Endothelial cell of umbilical vein (primary cell): ENCODE data around the gene KRTAP5-6. TPM values are rescaled to one million over a fixed set of nuclear protein-coding genes. Genes with fewer than 3 reads are reported as not detected.

ENCODE experiments used
- Bru-seq: library from RNA; stranded (reverse); fragments of 400-500 nt; gene quantifications from one replicate; lab custom pipeline; 2021; lab: Mats Ljungman, UMichigan
- BruChase-seq, 2 experiments: library from RNA; stranded (reverse); fragments of 400-500 nt; gene quantifications; one replicate each; lab custom pipeline; 2021; lab: Mats Ljungman, UMichigan
- BruUV-seq: library from RNA; stranded (reverse); fragments of 400-500 nt; replicated peaks from 2 replicates; lab custom pipeline; 2021; lab: Mats Ljungman, UMichigan
- CTCF ChIA-PET: fragments of 300-600, 350-600 bp; sonication (Branson Sonifier 250); formaldehyde crosslinking; loops from one replicate; lab custom pipeline; 2021; ENCODE audit warnings: antibody characterized with exemption, inconsistent platforms; lab: Charles Lee
- POLR2A ChIA-PET: fragments of 300-600, 350-600 bp; sonication (Branson Sonifier 250); formaldehyde crosslinking; loops from one replicate; lab custom pipeline; 2021; ENCODE audit warnings: antibody characterized with exemption, inconsistent platforms; lab: Charles Lee
- DNase-seq: peaks from one replicate; pipeline ENCODE4 v3.0.0-alpha.2; 2011; ENCODE audit warnings: low read depth, low spot score
- FAIRE-seq: peaks from 2 replicates; lab custom pipeline; 2011; peaks lifted over from hg19 to GRCh38; lab: Jason Lieb, UNC
- H2AFZ ChIP-seq: 2 replicates; pipeline ENCODE4 v1.6.0; 2012; ENCODE audit warnings: low read depth, low read length, control low read depth, inconsistent platforms
- H3K27ac ChIP-seq: 2 replicates; pipeline ENCODE4 v1.5.1; 2011; ENCODE audit warnings: low read depth, mild to moderate bottlenecking, control low read depth, low read length, moderate library complexity; ENCODE audit not compliant: insufficient read depth
- H3K27me3 ChIP-seq, 2 experiments: 2 replicates each; pipeline versions ENCODE4 v1.6.0 to v1.6.1; 2011; ENCODE audit warnings: low read length in 2 of 2, mixed read lengths in 1 of 2; ENCODE audit not compliant: control insufficient read depth in 2 of 2, insufficient read depth in 2 of 2
- H3K36me3 ChIP-seq, 2 experiments: 2 replicates in 1 of 2; 3 replicates in 1 of 2; pipeline ENCODE4 v1.5.1; 2011; ENCODE audit warnings: low read length in 2 of 2, mild to moderate bottlenecking in 1 of 2, moderate library complexity in 1 of 2; ENCODE audit not compliant: control insufficient read depth in 2 of 2, insufficient read depth in 2 of 2; ENCODE audit errors: extremely low read depth in 1 of 2
- H3K4me1 ChIP-seq: 3 replicates; pipeline ENCODE4 v1.5.1; 2011; ENCODE audit warnings: mild to moderate bottlenecking, low read length; ENCODE audit not compliant: control insufficient read depth, insufficient read depth; ENCODE audit errors: extremely low read depth
- H3K4me2 ChIP-seq: 2 replicates; pipeline ENCODE4 v1.6.1; 2011; ENCODE audit warnings: low read length, control low read depth, mixed read lengths; ENCODE audit not compliant: insufficient read depth
- H3K4me3 ChIP-seq, 3 experiments: fragments of 200-600 bp in 1 of 3; sonication (generic), shearing (Covaris generic) in 1 of 3; replicated peaks in 1 of 3; 2 replicates each; pipeline ENCODE4 v1.5.1; 2011 to 2016; ENCODE audit warnings: control low read depth in 3 of 3, low read length in 3 of 3, mild to moderate bottlenecking in 2 of 3, inconsistent platforms in 1 of 3, low read depth in 1 of 3, moderate library complexity in 1 of 3; ENCODE audit not compliant: insufficient read depth in 1 of 3
- H3K79me2 ChIP-seq: 2 replicates; pipeline ENCODE4 v1.6.0; 2012; ENCODE audit warnings: low read length, inconsistent platforms; ENCODE audit not compliant: control insufficient read depth, insufficient read depth
- H3K9ac ChIP-seq: replicated peaks from 2 replicates; pipeline ENCODE3; 2011; ENCODE audit warnings: low read length, control low read depth; ENCODE audit not compliant: insufficient read depth; ENCODE audit errors: extremely low read depth
- H3K9me1 ChIP-seq: replicated peaks from 3 replicates; pipeline ENCODE4 v1.6.0; 2011; ENCODE audit warnings: mild to moderate bottlenecking, low read length; ENCODE audit not compliant: control insufficient read depth, insufficient read depth; ENCODE audit errors: extremely low read depth
- H3K9me3 ChIP-seq: replicated peaks from 2 replicates; pipeline ENCODE4 v1.5.1; 2012; ENCODE audit warnings: low read length, inconsistent platforms; ENCODE audit not compliant: control insufficient read depth, insufficient read depth
- H4K20me1 ChIP-seq: replicated peaks from 2 replicates; pipeline ENCODE3; 2011; ENCODE audit warnings: mild to moderate bottlenecking, low read length; ENCODE audit not compliant: control insufficient read depth, insufficient read depth; ENCODE audit errors: extremely low read depth
- CTCF ChIP-seq, 2 donors: IDR thresholded peaks; 1 replicate in 1 of 2; 2 replicates in 1 of 2; pipeline ENCODE4 v1.5.1; 2011; ENCODE audit warnings: low read length in 2 of 2, mild to moderate bottlenecking in 2 of 2, moderate library complexity in 2 of 2, control low read depth in 1 of 2, inconsistent platforms in 1 of 2, low read depth in 1 of 2; ENCODE audit not compliant: insufficient read depth in 1 of 2; ENCODE audit errors: extremely low read depth in 1 of 2
- EZH2 ChIP-seq: IDR thresholded peaks from 2 replicates; pipeline ENCODE4 v1.6.1; 2012; ENCODE audit warnings: borderline replicate concordance, low read depth, mild to moderate bottlenecking, moderate library complexity, low read length, inconsistent platforms; ENCODE audit not compliant: severe bottlenecking
- FOS ChIP-seq: IDR thresholded peaks from 2 replicates; pipeline ENCODE4 v1.6.1; 2011; ENCODE audit warnings: mild to moderate bottlenecking, low read length, moderate library complexity, borderline replicate concordance; ENCODE audit not compliant: insufficient read depth
- GATA2 ChIP-seq: IDR thresholded peaks from 2 replicates; pipeline ENCODE4 v1.7.0; 2011; ENCODE audit warnings: low read depth, mild to moderate bottlenecking, moderate library complexity, mixed read lengths, low read length; ENCODE audit not compliant: insufficient read length, insufficient read depth
- JUN ChIP-seq: IDR thresholded peaks from 2 replicates; pipeline ENCODE4 v1.6.1; 2011; ENCODE audit warnings: borderline replicate concordance, low read depth; ENCODE audit not compliant: insufficient read length, insufficient read depth
- MAX ChIP-seq: IDR thresholded peaks from 2 replicates; pipeline ENCODE4 v1.6.1; 2011; ENCODE audit not compliant: insufficient read depth, insufficient read length
- MYC ChIP-seq: IDR thresholded peaks from one replicate; pipeline ENCODE4 v1.6.1; 2011; ENCODE audit warnings: mild to moderate bottlenecking, low read depth, low read length
- POLR2A ChIP-seq: IDR thresholded peaks from 2 replicates; pipeline ENCODE4 v1.6.1; 2012; ENCODE audit warnings: low read depth, mild to moderate bottlenecking, control low read depth, low read length
- POLR2AphosphoS5 ChIP-seq: IDR thresholded peaks from 2 replicates; pipeline ENCODE4 v1.6.1; 2012; ENCODE audit warnings: low read depth, mild to moderate bottlenecking, control low read depth, low read length, moderate library complexity; ENCODE audit not compliant: insufficient read depth
- dilution Hi-C: fragments of 300-500 bp; cut with MboI; formaldehyde crosslinking; loops from one replicate; pipeline ENCODE4 v1.15.0; 2019; ENCODE audit warnings: low sequenced_read_pairs; ENCODE audit not compliant: extremely low pct_ligation_motif_present
- intact Hi-C: fragments of 100-400 bp; cut with micrococcal nuclease; formaldehyde crosslinking; loops from one replicate; pipeline ENCODE4 v1.10.0; 2022
- long read RNA-seq: library from polyadenylated mRNA; stranded (forward); transcript quantifications from one replicate; pipeline ENCODE4 v2.0.0, GENCODE V29; 2021
- polyA minus RNA-seq, 3 experiments: library from RNA; depleted of rRNA, polyadenylated mRNA; stranded (reverse); fragments of >200 nt; gene quantifications; 1 replicate in 1 of 3; 2 replicates in 2 of 3; pipeline ENCODE4 v1.2.3, GENCODE V29; 2011
- polyA plus RNA-seq, 4 experiments: library from polyadenylated mRNA; depleted of rRNA in 3 of 4; stranded (reverse) in 3 of 4; unstranded in 1 of 4; fragments of >200 nt; gene quantifications; 2 replicates each; pipeline versions ENCODE4 v1.2.1 to v1.2.3, GENCODE V29; 2011 to 2012; ENCODE audit warnings: missing spikeins in 1 of 4
- total RNA-seq: library from RNA; stranded (reverse); gene quantifications from 2 replicates; pipeline ENCODE4 v1.2.3, GENCODE V29; 2021

Gene KRTAP5-6
- not detected in 2 replicates for total RNA-seq
- not detected in 2 replicates for polyA plus RNA-seq
- polyA plus RNA-seq (2011; cell fraction: cytosol; rRNA removed) = not detected in 2 replicates
- not detected in 2 replicates for polyA plus RNA-seq (2011; cell fraction: nucleus; rRNA removed)
- polyA plus RNA-seq (2012) = not detected in 2 replicates
- not detected in 2 replicates for polyA minus RNA-seq
- polyA minus RNA-seq (2011; cell fraction: cytosol; rRNA and poly(A)+ RNA removed) = not detected
- not detected in 2 replicates for polyA minus RNA-seq (2011; cell fraction: nucleus; rRNA and poly(A)+ RNA removed)
- not detected for Bru-seq, nascent RNA
- BruChase-seq, experiment 1, labeled RNA remaining after a 6-hour chase = not detected
- BruChase-seq, experiment 2, labeled RNA remaining after a 2-hour chase = not detected
- long read RNA-seq = 0 reads

GRCh38 chr11:1696608-1697570 is at the start of gene KRTAP5-6:
Gene KRTAP5-6 (plus strand): TSS chr11:1697195. CDS start chr11:1697246, 51 bp downstream.
- no peak for DNase-seq
- no peaks in the 10 kb centered on the region for H3K79me2 ChIP-seq
- no peak within 1 kb of the TSS for H3K4me3 ChIP-seq
- H3K27ac ChIP-seq = no peak within 1 kb of the TSS
- no peak within 1 kb of the TSS for H3K4me2 ChIP-seq
- H3K27me3 ChIP-seq = no peaks in the 10 kb centered on the region
- no peaks in the 10 kb centered on the region for H3K9me1 ChIP-seq
- dilution Hi-C loops (no loop called here), intact Hi-C loops (no loop called here)
- TF ChIP-seq MYC (no peak), POLR2A (no peak), JUN (no peak), CTCF (IDR thresholded peaks at IDR 0.05; ENCODE audit: extremely low read depth in 1 of 2, insufficient read depth in 1 of 2, low read depth in 1 of 2, low read length in 2 of 2) (no peak), POLR2AphosphoS5 (no peak), EZH2 (no peak), FOS (no peak), GATA2 (no peak), MAX (no peak)
- H3K9me3 ChIP-seq = no peaks in the 10 kb centered on the region
- FAIRE-seq = no peak
- no peaks in the 10 kb centered on the region for H4K20me1 ChIP-seq
- peaks cover 16% of the 10 kb centered on the region for H3K4me1 ChIP-seq
- ChIA-PET CTCF (interaction anchor here (1.3 to 3.5 kb wide), 4 partner anchors 44 to 455 kb away, joined by 5 to 22 read pairs (median 7); no protein-coding TSS in a partner anchor), POLR2A (no interaction called here)
- H3K36me3 ChIP-seq = no peaks in the 10 kb centered on the region
- H3K9ac ChIP-seq = no peak within 1 kb of the TSS
- H2AFZ ChIP-seq = no peak within 1 kb of the TSS
- no TSS peak for BruUV-seq
